BJ (cell line): ENCODE results near the gene ZNF318. TPM values are rescaled to one million over a fixed set of nuclear protein-coding genes. Genes with fewer than 3 reads are reported as not detected.

Source experiments
- CTCF ChIA-PET: fragments of 350-600 bp; formaldehyde crosslinking; extraction: SDS; loops from one replicate; lab custom pipeline; 2021; ENCODE audit warnings: antibody characterized with exemption, inconsistent platforms; lab: Yijun Ruan, JAX
- POLR2A ChIA-PET: fragments of 300-600 bp; sonication (Branson Sonifier 250); formaldehyde crosslinking; extraction: SDS; loops from one replicate; lab custom pipeline; 2021; ENCODE audit warnings: antibody characterized with exemption; lab: Charles Lee
- DNase-seq: peaks from one replicate; pipeline ENCODE4 v3.0.0-alpha.2; 2011; ENCODE audit warnings: low read depth
- H3K27me3 ChIP-seq: 2 replicates; pipeline ENCODE4 v1.6.0; 2011; ENCODE audit warnings: low read length; ENCODE audit not compliant: control insufficient read depth, insufficient read depth
- H3K36me3 ChIP-seq: 2 replicates; pipeline ENCODE4 v1.5.1; 2011; ENCODE audit warnings: low read length; ENCODE audit not compliant: control insufficient read depth, insufficient read depth
- H3K4me3 ChIP-seq: 2 replicates; pipeline ENCODE4 v1.5.1; 2011; ENCODE audit warnings: low read depth, mild to moderate bottlenecking, control low read depth, low read length
- polyA plus RNA-seq: library from polyadenylated mRNA; depleted of rRNA; stranded (reverse); fragments of >200 nt; gene quantifications from 2 replicates; pipeline ENCODE4 v1.2.3, GENCODE V29; 2011; rRNA removed
- small RNA-seq: library from RNA; depleted of rRNA; stranded (forward); fragments of <200 nt; gene quantifications from one replicate; pipeline ENCODE3, GENCODE V24; 2012; ENCODE audit warnings: low replicate concordance, low read depth; ENCODE audit not compliant: insufficient read length
- TF ChIP-seq, protein P1 (sequence below): IDR thresholded peaks from 2 replicates; pipeline ENCODE4 v1.5.1; 2011; ENCODE audit warnings: low read depth, mild to moderate bottlenecking, control low read depth, inconsistent platforms, low read length, moderate library complexity; ENCODE audit not compliant: insufficient read depth

ZNF318 gene
- polyA plus RNA-seq, 1 experiment: 11.5 TPM

DNA sequence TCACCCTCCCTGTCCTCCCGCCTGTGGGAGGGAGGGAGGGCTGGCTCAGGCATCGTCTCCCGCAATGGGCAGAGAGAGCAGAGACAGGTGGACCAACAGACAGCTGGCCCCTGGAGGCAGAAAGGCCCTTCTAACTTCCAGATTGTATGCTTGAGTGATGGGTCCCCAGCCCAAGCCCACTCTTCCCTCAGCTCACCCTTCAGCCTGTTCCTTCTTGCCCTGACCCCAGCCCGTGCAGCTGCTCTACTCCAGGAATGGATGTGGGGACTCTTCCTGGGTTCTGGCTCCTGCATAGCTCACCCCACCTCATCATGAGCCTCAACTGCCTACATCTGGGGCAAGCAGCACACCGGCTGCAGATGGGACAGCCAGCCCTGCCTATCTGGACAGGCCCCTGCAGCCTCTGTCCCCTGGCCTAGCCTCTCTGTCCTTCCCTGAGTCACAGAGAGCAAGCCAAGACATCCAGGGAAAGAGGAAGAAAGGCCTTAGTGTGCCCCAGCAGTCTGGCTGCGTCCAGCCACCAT lies 82.9 kb downstream of the ZNF318 start:
- ChIA-PET POLR2A (no interaction called here), CTCF (no interaction called here)
- peaks cover 7% of the 10 kb centered on the region for H3K27me3 ChIP-seq
- no peak overlapping the region for H3K4me3 ChIP-seq
- H3K36me3 ChIP-seq: no peaks in the 10 kb centered on the region
- TF ChIP-seq, protein P1, sequence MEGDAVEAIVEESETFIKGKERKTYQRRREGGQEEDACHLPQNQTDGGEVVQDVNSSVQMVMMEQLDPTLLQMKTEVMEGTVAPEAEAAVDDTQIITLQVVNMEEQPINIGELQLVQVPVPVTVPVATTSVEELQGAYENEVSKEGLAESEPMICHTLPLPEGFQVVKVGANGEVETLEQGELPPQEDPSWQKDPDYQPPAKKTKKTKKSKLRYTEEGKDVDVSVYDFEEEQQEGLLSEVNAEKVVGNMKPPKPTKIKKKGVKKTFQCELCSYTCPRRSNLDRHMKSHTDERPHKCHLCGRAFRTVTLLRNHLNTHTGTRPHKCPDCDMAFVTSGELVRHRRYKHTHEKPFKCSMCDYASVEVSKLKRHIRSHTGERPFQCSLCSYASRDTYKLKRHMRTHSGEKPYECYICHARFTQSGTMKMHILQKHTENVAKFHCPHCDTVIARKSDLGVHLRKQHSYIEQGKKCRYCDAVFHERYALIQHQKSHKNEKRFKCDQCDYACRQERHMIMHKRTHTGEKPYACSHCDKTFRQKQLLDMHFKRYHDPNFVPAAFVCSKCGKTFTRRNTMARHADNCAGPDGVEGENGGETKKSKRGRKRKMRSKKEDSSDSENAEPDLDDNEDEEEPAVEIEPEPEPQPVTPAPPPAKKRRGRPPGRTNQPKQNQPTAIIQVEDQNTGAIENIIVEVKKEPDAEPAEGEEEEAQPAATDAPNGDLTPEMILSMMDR: no peak
- DNase-seq: no peak

Small RNA genes lying within 50 kb of the gene (small RNA-seq; reads per million reads assigned to genes)
- not detected for gene AL590383.1
- not detected for gene RPL12P47

Other genes starting within 250 kb of the ZNF318 start
- 34.8 and 50.5 TPM in 2 replicates for gene SRF, start 198.4 kb downstream of the ZNF318 start, polyA plus RNA-seq
- gene CUL9, start 187.5 kb downstream of the ZNF318 start, polyA plus RNA-seq: 9.7 and 12.4 TPM in 2 replicates
- 48.6 and 63.9 TPM in 2 replicates for gene DNPH1, start 140.2 kb downstream of the ZNF318 start, polyA plus RNA-seq
- gene TTBK1, start 126.2 kb downstream of the ZNF318 start, polyA plus RNA-seq: 0.01 TPM in 1 of 2 replicates, not detected in the other
- gene SLC22A7, start 71.4 kb downstream of the ZNF318 start, polyA plus RNA-seq: not detected in 2 replicates
- not detected in 2 replicates for gene CRIP3, start 60.8 kb downstream of the ZNF318 start, polyA plus RNA-seq
- 10.6 and 27.8 TPM in 2 replicates for gene ABCC10, start 57.9 kb upstream of the ZNF318 start, polyA plus RNA-seq
- 2.1 and 4.8 TPM in 2 replicates for gene DLK2, start 85.9 kb upstream of the ZNF318 start, polyA plus RNA-seq
- 17.5 and 29.0 TPM in 2 replicates for gene TJAP1, start 107.9 kb upstream of the ZNF318 start, polyA plus RNA-seq
- 0.15 and 0.33 TPM in 2 replicates for gene LRRC73, start 140.7 kb upstream of the ZNF318 start, polyA plus RNA-seq
- 291 and 355 TPM in 2 replicates for gene YIPF3, start 147.3 kb upstream of the ZNF318 start, polyA plus RNA-seq
- 37.5 and 41.5 TPM in 2 replicates for gene POLR1C, start 147.4 kb upstream of the ZNF318 start, polyA plus RNA-seq
- 28.0 and 37.7 TPM in 2 replicates for gene XPO5, start 206.4 kb upstream of the ZNF318 start, polyA plus RNA-seq
- gene POLH, start 206.5 kb upstream of the ZNF318 start, polyA plus RNA-seq: 19.6 and 26.8 TPM in 2 replicates